Transverse colon (tissue), 4 donors: Measurements from ENCODE around the gene PLCB2. TPM values are rescaled to one million over a fixed set of nuclear protein-coding genes. Genes with fewer than 3 reads are reported as not detected.

Experiments
- DNase-seq: peaks from one replicate; pipeline ENCODE4 v3.0.0-alpha.2; 2019
- H3K27ac ChIP-seq, 4 donors: fragments of 200-600 bp; sonication (generic); 2 replicates each; pipeline ENCODE4 v1.5.1; 2016 to 2018; ENCODE audit warnings: inconsistent platforms in 4 of 4
- H3K27me3 ChIP-seq: fragments of 200-600 bp; sonication (generic); 2 replicates; pipeline ENCODE4 v1.5.1; 2017; ENCODE audit warnings: inconsistent platforms
- H3K36me3 ChIP-seq, 4 donors: fragments of 200-600 bp; sonication (generic); 2 replicates each; pipeline ENCODE4 v1.5.1; 2017 to 2019; ENCODE audit warnings: inconsistent platforms in 4 of 4
- H3K4me1 ChIP-seq, 4 donors: fragments of 200-600 bp; sonication (generic); 2 replicates each; pipeline ENCODE4 v1.5.1; 2017 to 2020; ENCODE audit warnings: inconsistent platforms in 4 of 4
- H3K4me3 ChIP-seq, 4 donors: fragments of 200-600 bp; sonication (generic); 1 replicate in 1 of 4; 2 replicates in 3 of 4; pipeline versions ENCODE4 v1.5.1 to v1.6.1; 2017 to 2019; ENCODE audit warnings: inconsistent platforms in 4 of 4
- H3K9me3 ChIP-seq, 2 donors: fragments of 200-600 bp; sonication (generic); 2 replicates each; pipeline ENCODE4 v1.5.1; 2017 to 2019; ENCODE audit warnings: inconsistent platforms in 2 of 2
- CTCF ChIP-seq, 5 experiments: fragments of 200-600 bp in 3 of 5; fragments of 450-650 bp in 2 of 5; sonication (generic) in 3 of 5; IDR thresholded peaks; 1 replicate in 2 of 5; 2 replicates in 3 of 5; pipeline ENCODE4 v1.5.1; 2016 to 2017; ENCODE audit warnings: antibody characterized with exemption in 5 of 5, inconsistent platforms in 3 of 5, mild to moderate bottlenecking in 2 of 5, moderate library complexity in 1 of 5
- EP300 ChIP-seq: sonication (generic); formaldehyde crosslinking; IDR thresholded peaks from one replicate; pipeline ENCODE4 v1.6.1; 2017; ENCODE audit warnings: antibody characterized with exemption, low read depth
- POLR2A ChIP-seq: fragments of 450-650 bp; IDR thresholded peaks from one replicate; pipeline ENCODE4 v1.6.1; 2016; ENCODE audit warnings: antibody characterized with exemption, mild to moderate bottlenecking, moderate library complexity
- POLR2AphosphoS5 ChIP-seq, 3 donors: sonication (generic); formaldehyde crosslinking; IDR thresholded peaks; one replicate each; pipeline ENCODE4 v1.6.1; 2016; ENCODE audit warnings: antibody characterized with exemption in 3 of 3
- WGBS, 2 donors: methylation state at CpG; one replicate each; pipeline ENCODE4 v1.1.5; 2018; ENCODE audit warnings: low coverage in 1 of 2; 5-methylcytosine and 5-hydroxymethylcytosine counted together
- in situ Hi-C, 4 donors: fragments of 200-750 bp; cut with MboI; loops; one replicate each; pipeline versions ENCODE4 v1.15.0 to v1.15.1; 2017; ENCODE audit warnings: low sequenced_read_pairs in 3 of 4, low pct_ligation_motif_present in 1 of 4, low pct_unique_long_range_greater_than_20kb in 1 of 4
- intact Hi-C: fragments of 100-400 bp; cut with DNase I; formaldehyde crosslinking; loops from one replicate; pipeline ENCODE4 v1.15.1; 2023; ENCODE audit warnings: low total_unique reads
- total RNA-seq, 4 donors: library from RNA; depleted of rRNA; stranded (reverse); fragments of >200 nt; gene quantifications; one replicate each; pipeline ENCODE4 v1.1.0, GENCODE V29; 2016

Gene PLCB2
- total RNA-seq, 4 donors from 2014 or later: 5.5 to 143 (median 12.0) TPM

DNA sequence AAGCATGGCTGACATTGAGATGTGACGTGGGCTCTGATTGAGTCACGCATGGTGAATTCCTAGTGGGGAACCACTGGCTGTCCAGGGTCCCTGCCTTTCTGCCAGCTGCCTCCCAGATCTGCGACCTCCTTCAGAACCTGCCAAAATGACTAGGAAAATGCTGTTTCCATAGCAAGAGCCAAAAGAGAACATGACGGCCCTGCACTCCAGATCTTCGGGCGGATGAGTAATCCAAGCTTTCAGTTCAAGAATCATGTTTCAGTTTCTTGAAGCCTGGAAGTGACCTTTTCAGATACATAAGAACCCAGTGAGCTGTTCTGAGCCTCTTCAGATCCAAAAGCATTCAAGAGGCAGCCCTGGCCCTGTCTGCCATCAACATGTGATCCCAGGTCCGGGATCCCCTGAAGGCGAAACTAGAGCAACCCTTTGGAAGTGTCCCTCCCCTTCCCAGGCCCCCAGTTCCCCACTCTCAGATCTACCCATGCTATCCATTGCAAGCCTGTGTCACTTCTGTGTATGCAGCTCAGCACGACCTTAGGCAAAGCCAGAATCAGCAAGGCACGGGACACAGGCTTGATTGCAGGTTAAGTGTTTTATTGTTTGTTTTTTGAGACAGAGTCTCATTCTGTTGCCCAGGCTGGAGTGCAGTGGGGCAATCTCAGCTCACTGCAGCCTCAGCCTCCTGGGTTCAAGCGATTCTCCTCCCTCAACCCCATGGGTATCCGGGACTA lies 44.5 kb downstream of the PLCB2 start:
- intact Hi-C loops: no loop called here
- no peaks in the 10 kb centered on the region for H3K36me3 ChIP-seq
- no peaks in the 10 kb centered on the region for H3K27me3 ChIP-seq
- in situ Hi-C loops: loop anchor here in 1 of 4 donors (25.0 kb wide), 1 partner anchor 226 kb away; the partner anchor contains the start of gene SRP14
- H3K4me3 ChIP-seq: no peak overlapping the region
- DNase-seq: peak; percentile 38
- 56% methylated on average over 12 of the region's 12 CpGs; no CpG with 5 or more reads in 1 of the 2 donors for WGBS, 2 donors
- peak in 1 of 3 donors; percentile 28 for TF ChIP-seq POLR2AphosphoS5 (IDR thresholded peaks at IDR 0.05)
- TF ChIP-seq CTCF (IDR thresholded peaks at IDR 0.05): no peak
- no peak for TF ChIP-seq EP300
- TF ChIP-seq POLR2A: no peak
- H3K27ac ChIP-seq: peak overlapping the region in 1 of 4 donors; percentile 69
- H3K4me1 ChIP-seq: peaks cover 0 to 21% (median 14%) of the 10 kb centered on the region in 4 donors
- no peaks in the 10 kb centered on the region for H3K9me3 ChIP-seq

GRCh38 chr15:40259021-40259420 lies 48.7 kb downstream of the PLCB2 start:
- Histone ChIP-seq H3K9me3 (no peaks in the 10 kb centered on the region), H3K4me3 (no peak overlapping the region), H3K27ac (no peak overlapping the region), H3K36me3 (no peaks in the 10 kb centered on the region), H3K27me3 (peaks cover 5% of the 10 kb centered on the region), H3K4me1 (peaks cover 0 to 17% (median 10%) of the 10 kb centered on the region in 4 donors)
- intact Hi-C loops (no loop called here), in situ Hi-C loops (loop anchor here in 1 of 4 donors (25.0 kb wide), 1 partner anchor 222 kb away; the partner anchor contains the start of gene SRP14)
- no peak for DNase-seq
- no peak for TF ChIP-seq EP300
- TF ChIP-seq POLR2A: no peak
- no peak for TF ChIP-seq POLR2AphosphoS5 (IDR thresholded peaks at IDR 0.05)
- no peak for TF ChIP-seq CTCF (IDR thresholded peaks at IDR 0.05)
- WGBS, 2 donors: 69% methylated on average over 7 of the region's 7 CpGs; no CpG with 5 or more reads in 1 of the 2 donors

- no peaks in the 10 kb centered on the region for H3K9me3 ChIP-seq
- no peaks in the 10 kb centered on the region for H3K36me3 ChIP-seq
- in situ Hi-C loops (loop anchor here in 1 of 4 donors (25.0 kb wide), 1 partner anchor 221 kb away; the partner anchor contains the start of gene SRP14), intact Hi-C loops (no loop called here)
- no peak overlapping the region for H3K27ac ChIP-seq
- 71% methylated on average over 8 of the region's 8 CpGs; no CpG with 5 or more reads in 1 of the 2 donors for WGBS, 2 donors
- peaks cover 0 to 15% (median 7%) of the 10 kb centered on the region in 4 donors for H3K4me1 ChIP-seq
- TF ChIP-seq POLR2AphosphoS5 (IDR thresholded peaks at IDR 0.05): no peak
- TF ChIP-seq POLR2A: no peak
- TF ChIP-seq EP300: no peak
- no peak for TF ChIP-seq CTCF (IDR thresholded peaks at IDR 0.05)
- DNase-seq: no peak
- no peak overlapping the region for H3K4me3 ChIP-seq
- H3K27me3 ChIP-seq: peaks cover 10% of the 10 kb centered on the region
Measured at GRCh38 chr15:40258544-40258943, 49.2 kb downstream of the PLCB2 start.

GRCh38 chr15:40257656-40258450 lies 49.9 kb downstream of the PLCB2 start:
- Histone ChIP-seq H3K4me1 (peaks cover 5 to 15% (median 7%) of the 10 kb centered on the region in 4 donors), H3K4me3 (no peak overlapping the region), H3K27me3 (peaks cover 13% of the 10 kb centered on the region), H3K36me3 (no peaks in the 10 kb centered on the region), H3K27ac (no peak overlapping the region), H3K9me3 (no peaks in the 10 kb centered on the region)
- WGBS, 2 donors: 74 to 100% methylated on average over 2 to 9 of the region's 9 CpGs
- intact Hi-C loops (no loop called here), in situ Hi-C loops (loop anchor here in 1 of 4 donors (25.0 kb wide), 1 partner anchor 221 kb away; the partner anchor contains the start of gene SRP14)
- DNase-seq: no peak
- TF ChIP-seq CTCF (IDR thresholded peaks at IDR 0.05): no peak
- no peak for TF ChIP-seq EP300
- no peak for TF ChIP-seq POLR2A
- no peak for TF ChIP-seq POLR2AphosphoS5 (IDR thresholded peaks at IDR 0.05)
